H1 (cell line): ENCODE measurements around the gene MLC1. TPM values are rescaled to one million over a fixed set of nuclear protein-coding genes. Genes with fewer than 3 reads are reported as not detected.

ENCODE experiments used
- CTCF ChIA-PET: fragments of 300-600 bp; sonication (Branson Sonifier 250); formaldehyde crosslinking; loops from one replicate; lab custom pipeline; 2021; ENCODE audit not compliant: partially characterized antibody; lab: Charles Lee
- POLR2A ChIA-PET: fragments of 300-600 bp; sonication (Branson Sonifier 250); formaldehyde crosslinking; loops from one replicate; lab custom pipeline; 2021; ENCODE audit warnings: inconsistent platforms; ENCODE audit not compliant: partially characterized antibody; lab: Charles Lee
- DNase-seq, 2 experiments: peaks; one replicate each; pipeline versions ENCODE4 v3.0.0 to v3.0.0-alpha.2; 2010 to 2022; ENCODE audit warnings: low spot score in 2 of 2, low read depth in 1 of 2, mixed read lengths in 1 of 2
- FAIRE-seq: peaks from 2 replicates; lab custom pipeline; 2011; peaks lifted over from hg19 to GRCh38; lab: Jason Lieb, UNC
- H2AFZ ChIP-seq: 2 replicates; pipeline ENCODE4 v1.8.1; 2012; ENCODE audit warnings: low read length, inconsistent platforms
- H2AK5ac ChIP-seq: 2 replicates; pipeline ENCODE4 v1.6.1; 2013; ENCODE audit warnings: low read depth, low read length
- H2BK120ac ChIP-seq: replicated peaks from 2 replicates; pipeline ENCODE3; 2013; ENCODE audit warnings: low read depth, low read length, inconsistent platforms
- H2BK12ac ChIP-seq: 2 replicates; pipeline ENCODE4 v1.6.1; 2013; ENCODE audit warnings: low read depth, low read length
- H2BK15ac ChIP-seq: 2 replicates; pipeline ENCODE4 v1.6.1; 2013; ENCODE audit warnings: low read length
- H2BK20ac ChIP-seq: 2 replicates; pipeline ENCODE4 v1.6.1; 2013; ENCODE audit warnings: low read length
- H2BK5ac ChIP-seq: 2 replicates; pipeline ENCODE4 v1.6.1; 2013; ENCODE audit warnings: low read depth, low read length
- H3K14ac ChIP-seq: 2 replicates; pipeline ENCODE4 v1.6.1; 2013; ENCODE audit warnings: inconsistent platforms; ENCODE audit not compliant: insufficient read length
- H3K18ac ChIP-seq: 2 replicates; pipeline ENCODE4 v1.6.1; 2013; ENCODE audit warnings: low read length; ENCODE audit errors: extremely low read depth
- H3K23ac ChIP-seq: 2 replicates; pipeline ENCODE4 v1.6.1; 2013; ENCODE audit warnings: inconsistent platforms; ENCODE audit not compliant: insufficient read length
- H3K23me2 ChIP-seq: 2 replicates; pipeline ENCODE4 v1.6.1; 2013; ENCODE audit warnings: low read depth, low read length
- H3K27ac ChIP-seq: 2 replicates; pipeline ENCODE4 v1.6.1; 2011; ENCODE audit warnings: low read depth, low read length, inconsistent platforms
- H3K27me3 ChIP-seq, 4 experiments: replicated peaks in 1 of 4; 1 replicate in 1 of 4; 2 replicates in 3 of 4; pipeline versions ENCODE4 v1.6.1 to v1.8.1; 2011 to 2013; ENCODE audit warnings: low read length in 3 of 4, mild to moderate bottlenecking in 3 of 4, inconsistent platforms in 2 of 4, mixed read lengths in 2 of 4, moderate library complexity in 1 of 4; ENCODE audit not compliant: control insufficient read depth in 3 of 4, insufficient read depth in 3 of 4; ENCODE audit errors: extremely low read depth in 1 of 4
- H3K36me3 ChIP-seq, 4 experiments: 2 replicates each; pipeline versions ENCODE4 v1.6.1 to v1.8.1; 2011 to 2013; ENCODE audit warnings: mild to moderate bottlenecking in 4 of 4, low read length in 3 of 4, moderate library complexity in 2 of 4, control low read depth in 1 of 4, inconsistent platforms in 1 of 4; ENCODE audit not compliant: insufficient read depth in 4 of 4, control insufficient read depth in 2 of 4
- H3K4ac ChIP-seq: replicated peaks from 2 replicates; pipeline ENCODE3; 2013; ENCODE audit warnings: low read length, low read depth, mixed read lengths, inconsistent platforms; ENCODE audit not compliant: insufficient read length
- H3K4me1 ChIP-seq, 4 experiments: replicated peaks in 1 of 4; 1 replicate in 1 of 4; 2 replicates in 3 of 4; pipeline versions ENCODE4 v1.6.1 to v1.8.1; 2011 to 2013; ENCODE audit warnings: low read length in 3 of 4, inconsistent platforms in 2 of 4, mixed read lengths in 1 of 4; ENCODE audit not compliant: insufficient read depth in 4 of 4, control insufficient read depth in 3 of 4
- H3K4me2 ChIP-seq, 2 experiments: 2 replicates each; pipeline versions ENCODE4 v1.6.1 to v1.8.1; 2011 to 2013; ENCODE audit warnings: low read depth in 2 of 2, low read length in 2 of 2, control low read depth in 1 of 2, inconsistent platforms in 1 of 2, mild to moderate bottlenecking in 1 of 2; ENCODE audit not compliant: insufficient read depth in 1 of 2
- H3K4me3 ChIP-seq, 4 experiments: fragments of 200-600, 300-600 bp in 1 of 4; sonication (generic), shearing (Covaris generic), sonication (Bioruptor Twin) in 1 of 4; 2 replicates each; pipeline versions ENCODE4 v1.5.1 to v1.8.1; 2011 to 2016; ENCODE audit warnings: low read length in 4 of 4, low read depth in 3 of 4, control low read depth in 2 of 4, inconsistent platforms in 2 of 4, mild to moderate bottlenecking in 2 of 4, mixed read lengths in 1 of 4, moderate library complexity in 1 of 4; ENCODE audit not compliant: insufficient read depth in 2 of 4; ENCODE audit errors: extremely low read depth in 1 of 4
- H3K56ac ChIP-seq: replicated peaks from 2 replicates; pipeline ENCODE3; 2013; ENCODE audit warnings: low read depth, mild to moderate bottlenecking, mixed read lengths, low read length, inconsistent platforms; ENCODE audit not compliant: insufficient read length
- H3K79me1 ChIP-seq: 2 replicates; pipeline ENCODE4 v1.6.1; 2013; ENCODE audit warnings: low read depth, low read length, control low read depth
- H3K79me2 ChIP-seq, 2 experiments: 2 replicates each; pipeline versions ENCODE4 v1.6.1 to v1.8.1; 2012 to 2013; ENCODE audit warnings: low read length in 2 of 2, mild to moderate bottlenecking in 2 of 2, inconsistent platforms in 1 of 2; ENCODE audit not compliant: insufficient read depth in 2 of 2, control insufficient read depth in 1 of 2
- H3K9ac ChIP-seq, 4 experiments: replicated peaks in 1 of 4; 1 replicate in 1 of 4; 2 replicates in 3 of 4; pipeline versions ENCODE4 v1.6.1 to v1.8.1; 2011 to 2013; ENCODE audit warnings: low read depth in 3 of 4, low read length in 3 of 4, control low read depth in 2 of 4, mild to moderate bottlenecking in 2 of 4, moderate library complexity in 2 of 4, inconsistent platforms in 1 of 4; ENCODE audit errors: extremely low read depth in 1 of 4
- H3K9me3 ChIP-seq, 2 experiments: 2 replicates each; pipeline versions ENCODE4 v1.6.1 to v1.8.1; 2012 to 2013; ENCODE audit warnings: mild to moderate bottlenecking in 2 of 2, moderate library complexity in 2 of 2, control low read depth in 1 of 2, inconsistent platforms in 1 of 2, low read depth in 1 of 2, low read length in 1 of 2, mixed read lengths in 1 of 2; ENCODE audit not compliant: insufficient read depth in 2 of 2
- H4K20me1 ChIP-seq, 2 experiments: replicated peaks in 1 of 2; 2 replicates each; pipeline versions ENCODE3 to v1.8.1; 2011 to 2013; ENCODE audit warnings: inconsistent platforms in 2 of 2, low read length in 2 of 2, mild to moderate bottlenecking in 1 of 2; ENCODE audit not compliant: insufficient read depth in 2 of 2, control insufficient read depth in 1 of 2
- H4K5ac ChIP-seq: 2 replicates; pipeline ENCODE4 v1.6.1; 2013; ENCODE audit warnings: low read length, low read depth, mixed read lengths, inconsistent platforms; ENCODE audit not compliant: insufficient read length
- H4K8ac ChIP-seq: 2 replicates; pipeline ENCODE4 v1.8.0; 2013; ENCODE audit warnings: mild to moderate bottlenecking, moderate library complexity, low read length, inconsistent platforms; ENCODE audit not compliant: insufficient read depth; ENCODE audit errors: extremely low read depth
- H4K91ac ChIP-seq: replicated peaks from 2 replicates; pipeline ENCODE3; 2013; ENCODE audit warnings: low read length, mixed read lengths, inconsistent platforms; ENCODE audit not compliant: insufficient read length
- ATF3 ChIP-seq: IDR thresholded peaks from 2 replicates; pipeline ENCODE4 v1.6.1; 2011; ENCODE audit warnings: low read depth, mild to moderate bottlenecking, low read length; ENCODE audit not compliant: insufficient read depth
- CEBPB ChIP-seq: IDR thresholded peaks from 2 replicates; pipeline ENCODE4 v1.6.1; 2012; ENCODE audit warnings: low read depth, low read length
- CREB1 ChIP-seq: IDR thresholded peaks from 2 replicates; pipeline ENCODE4 v1.6.1; 2012; ENCODE audit warnings: inconsistent platforms
- TAF7 ChIP-seq: optimal IDR thresholded peaks from 2 replicates; pipeline ENCODE3; 2011; ENCODE audit warnings: low read depth, mild to moderate bottlenecking, inconsistent platforms, low read length, moderate library complexity, borderline replicate concordance
- WGBS, 2 experiments: shearing (Covaris generic) in 1 of 2; methylation state at CpG; one replicate each; pipeline versions ENCODE4 v1.1.6 to v1.1.7; 2013 to 2015; ENCODE audit warnings: low lambda C conversion rate in 2 of 2, mixed read lengths in 2 of 2, inconsistent platforms in 1 of 2, low coverage in 1 of 2, missing lambda C conversion rate in 1 of 2; ENCODE audit not compliant: insufficient replicate concordance in 2 of 2, insufficient coverage in 1 of 2, insufficient read length in 1 of 2; ENCODE audit errors: extremely low coverage in 1 of 2, missing lambda C conversion rate in 1 of 2; 5-methylcytosine and 5-hydroxymethylcytosine counted together
- polyA plus RNA-seq, 7 experiments: library from polyadenylated mRNA; depleted of rRNA in 3 of 7; stranded (reverse) in 5 of 7; unstranded in 2 of 7; fragments of >200 nt in 5 of 7; fragments of 200-250 nt in 2 of 7; gene quantifications; 1 replicate in 5 of 7; 2 replicates in 1 of 7; 4 replicates in 1 of 7; pipeline versions ENCODE4 v1.2.1 to v1.2.3, GENCODE V29; 2011 to 2013; ENCODE audit warnings: missing spikeins in 2 of 7, mixed read lengths in 2 of 7
- total RNA-seq: library from RNA; stranded (reverse); fragmentation: NEBNext Ultra II Directional; extraction: Animal tissue kit (Norgen Biotek cat#: 25700); gene quantifications from 2 replicates; pipeline ENCODE4 v1.2.1, GENCODE V29; 2021

MLC1 gene
- total and polyA plus RNA-seq, 2 of the 8 experiments (the other 6 are each of a cell fraction or from before 2014, with no cell fraction given) = 0.20 TPM; not detected in 1

- no peak overlapping the region for H2BK15ac ChIP-seq
- no peaks in the 10 kb centered on the region for H3K23me2 ChIP-seq
- no peak overlapping the region for H3K56ac ChIP-seq
- no peaks in the 10 kb centered on the region for H4K20me1 ChIP-seq
- H3K4me1 ChIP-seq = no peaks in the 10 kb centered on the region
- H2BK20ac ChIP-seq = no peak overlapping the region
- H3K4me2 ChIP-seq = no peak overlapping the region
- DNase-seq (no peak), FAIRE-seq (no peak)
- no peak overlapping the region for H3K27ac ChIP-seq
- H2BK5ac ChIP-seq = no peak overlapping the region
- no peak overlapping the region for H3K4me3 ChIP-seq
- no peak overlapping the region for H4K5ac ChIP-seq
- ChIA-PET POLR2A (no interaction called here), CTCF (interaction anchor here (1.5 kb wide), 1 partner anchor 105 kb away, joined by 3 read pairs; no protein-coding TSS in a partner anchor)
- WGBS, 2 experiments = 97% methylated on average over 3 of the region's 3 CpGs; no CpG with 5 or more reads in 1 of the 2 experiments
- no peak overlapping the region for H3K9ac ChIP-seq
- no peak overlapping the region for H3K4ac ChIP-seq
- no peak overlapping the region for H4K91ac ChIP-seq
- no peak overlapping the region for H3K18ac ChIP-seq
- no peaks in the 10 kb centered on the region for H3K79me1 ChIP-seq
- H3K14ac ChIP-seq = no peak overlapping the region
- TF ChIP-seq CREB1 (no peak), CEBPB (no peak), TAF7 (no peak), ATF3 (no peak)
- H3K36me3 ChIP-seq = no peaks in the 10 kb centered on the region
- H2BK12ac ChIP-seq = no peak overlapping the region
- no peak overlapping the region for H2AK5ac ChIP-seq
- H3K23ac ChIP-seq = no peak overlapping the region
- H2BK120ac ChIP-seq = no peak overlapping the region
- no peaks in the 10 kb centered on the region; a peak in 2 of 7 replicates for H3K27me3 ChIP-seq
- no peak overlapping the region for H4K8ac ChIP-seq
- H2AFZ ChIP-seq = no peak overlapping the region
- H3K79me2 ChIP-seq = no peaks in the 10 kb centered on the region
- no peaks in the 10 kb centered on the region for H3K9me3 ChIP-seq
Observed at GRCh38 chr22:50098052-50098451, 12.8 kb upstream of the MLC1 start.
